Fibroblast of lung (primary cell): Measurements from ENCODE around the gene MKRN2. TPM values are rescaled to one million over a fixed set of nuclear protein-coding genes. Genes with fewer than 3 reads are reported as not detected.

Experiments
- DNase-seq, 2 donors: peaks; one replicate each; pipeline versions ENCODE4 v3.0.0 to v3.0.0-alpha.2; 2010; ENCODE audit warnings: low read depth in 2 of 2
- H2AFZ ChIP-seq: 2 replicates; pipeline ENCODE4 v1.5.1; 2012; ENCODE audit warnings: low read length, control low read depth, inconsistent platforms
- H3K27ac ChIP-seq: 2 replicates; pipeline ENCODE4 v1.5.1; 2011; ENCODE audit warnings: low read length, control low read depth; ENCODE audit not compliant: insufficient read depth
- H3K27me3 ChIP-seq: 2 replicates; pipeline ENCODE4 v1.5.1; 2011; ENCODE audit warnings: mild to moderate bottlenecking, low read length; ENCODE audit not compliant: control insufficient read depth, insufficient read depth
- H3K36me3 ChIP-seq: 2 replicates; pipeline ENCODE4 v1.5.1; 2011; ENCODE audit warnings: low read length; ENCODE audit not compliant: control insufficient read depth, insufficient read depth
- H3K4me1 ChIP-seq: 2 replicates; pipeline ENCODE4 v1.5.1; 2011; ENCODE audit warnings: low read length; ENCODE audit not compliant: control insufficient read depth, insufficient read depth; ENCODE audit errors: extremely low read depth
- H3K4me2 ChIP-seq: 2 replicates; pipeline ENCODE4 v1.5.1; 2011; ENCODE audit warnings: low read length, control low read depth; ENCODE audit not compliant: insufficient read depth; ENCODE audit errors: extremely low read depth
- H3K4me3 ChIP-seq, 4 experiments: fragments of 200-600 bp in 1 of 4; sonication (generic) in 1 of 4; replicated peaks in 1 of 4; 2 replicates each; pipeline ENCODE4 v1.5.1; 2011 to 2016; ENCODE audit warnings: low read length in 4 of 4, low read depth in 3 of 4, mild to moderate bottlenecking in 3 of 4, control low read depth in 2 of 4, inconsistent platforms in 1 of 4, mixed read lengths in 1 of 4; ENCODE audit not compliant: insufficient read depth in 1 of 4; ENCODE audit errors: control extremely low read depth in 1 of 4
- H3K79me2 ChIP-seq: 2 replicates; pipeline ENCODE4 v1.5.1; 2012; ENCODE audit warnings: mild to moderate bottlenecking, low read length, inconsistent platforms; ENCODE audit not compliant: control insufficient read depth, insufficient read depth
- H3K9ac ChIP-seq: 2 replicates; pipeline ENCODE4 v1.5.1; 2011; ENCODE audit warnings: mild to moderate bottlenecking, low read length, control low read depth; ENCODE audit not compliant: insufficient read depth
- H3K9me3 ChIP-seq: 2 replicates; pipeline ENCODE4 v1.5.1; 2012; ENCODE audit warnings: low read depth, low read length; ENCODE audit not compliant: control insufficient read depth, insufficient read depth
- H4K20me1 ChIP-seq: 2 replicates; pipeline ENCODE4 v1.5.1; 2011; ENCODE audit warnings: low read length; ENCODE audit not compliant: control insufficient read depth, insufficient read depth; ENCODE audit errors: extremely low read depth
- EZH2 ChIP-seq: IDR thresholded peaks from 2 replicates; pipeline ENCODE4 v1.5.1; 2012; ENCODE audit warnings: low read length, control low read depth, mild to moderate bottlenecking; ENCODE audit errors: missing control alignments
- polyA plus RNA-seq, 2 donors: library from polyadenylated mRNA; depleted of rRNA in 1 of 2; stranded (reverse) in 1 of 2; unstranded in 1 of 2; fragments of >200 nt; gene quantifications; 2 replicates each; pipeline ENCODE4 v1.2.1, GENCODE V29; 2011 to 2012; ENCODE audit warnings: missing spikeins in 1 of 2
- total RNA-seq: library from RNA; depleted of rRNA; stranded (reverse); fragments of >200 nt; gene quantifications from 2 replicates; pipeline ENCODE4 v1.2.1, GENCODE V29; 2014
- TF ChIP-seq, protein P1 (sequence below), 2 donors: IDR thresholded peaks in 1 of 2; conservative IDR thresholded peaks in 1 of 2; 1 replicate in 1 of 2; 2 replicates in 1 of 2; pipeline ENCODE4 v1.5.1; 2011 to 2012; ENCODE audit warnings: low read length in 2 of 2, control low read depth in 1 of 2, inconsistent platforms in 1 of 2, low read depth in 1 of 2, mild to moderate bottlenecking in 1 of 2

The MKRN2 gene
- total and polyA plus RNA-seq, 2 donors (not counting 1 experiment from before 2014, with no cell fraction given) = 37.7 to 48.1 TPM

DNA sequence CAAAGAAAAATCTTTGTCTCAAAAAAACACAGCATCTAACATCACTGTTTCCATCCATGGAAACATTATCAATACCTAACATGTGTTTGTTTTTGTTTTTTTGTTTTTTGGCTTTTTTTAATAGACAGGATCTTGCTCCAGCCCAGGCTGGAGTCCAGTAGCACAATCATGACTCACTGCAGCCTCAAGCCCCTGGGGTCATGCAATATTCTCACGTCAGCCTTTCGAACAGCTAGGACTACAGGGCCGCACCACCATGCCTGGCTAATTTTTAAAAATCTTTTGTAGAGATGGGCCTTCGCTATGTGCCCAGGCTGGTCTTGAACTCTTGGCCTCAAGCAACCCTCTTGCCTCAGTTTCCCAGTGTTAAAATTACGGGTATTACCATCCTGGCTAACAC, 54.2 kb downstream of the MKRN2 start:
- Histone ChIP-seq H3K79me2 (peaks cover 43% of the 10 kb centered on the region), H2AFZ (no peak overlapping the region), H4K20me1 (no peaks in the 10 kb centered on the region), H3K4me1 (peaks cover 4% of the 10 kb centered on the region), H3K4me2 (no peak overlapping the region), H3K4me3 (no peak overlapping the region), H3K27me3 (no peaks in the 10 kb centered on the region), H3K36me3 (peaks cover 9% of the 10 kb centered on the region), H3K9me3 (no peaks in the 10 kb centered on the region), H3K9ac (no peak overlapping the region), H3K27ac (no peak overlapping the region)
- DNase-seq = no peak
- TF ChIP-seq, protein P1, sequence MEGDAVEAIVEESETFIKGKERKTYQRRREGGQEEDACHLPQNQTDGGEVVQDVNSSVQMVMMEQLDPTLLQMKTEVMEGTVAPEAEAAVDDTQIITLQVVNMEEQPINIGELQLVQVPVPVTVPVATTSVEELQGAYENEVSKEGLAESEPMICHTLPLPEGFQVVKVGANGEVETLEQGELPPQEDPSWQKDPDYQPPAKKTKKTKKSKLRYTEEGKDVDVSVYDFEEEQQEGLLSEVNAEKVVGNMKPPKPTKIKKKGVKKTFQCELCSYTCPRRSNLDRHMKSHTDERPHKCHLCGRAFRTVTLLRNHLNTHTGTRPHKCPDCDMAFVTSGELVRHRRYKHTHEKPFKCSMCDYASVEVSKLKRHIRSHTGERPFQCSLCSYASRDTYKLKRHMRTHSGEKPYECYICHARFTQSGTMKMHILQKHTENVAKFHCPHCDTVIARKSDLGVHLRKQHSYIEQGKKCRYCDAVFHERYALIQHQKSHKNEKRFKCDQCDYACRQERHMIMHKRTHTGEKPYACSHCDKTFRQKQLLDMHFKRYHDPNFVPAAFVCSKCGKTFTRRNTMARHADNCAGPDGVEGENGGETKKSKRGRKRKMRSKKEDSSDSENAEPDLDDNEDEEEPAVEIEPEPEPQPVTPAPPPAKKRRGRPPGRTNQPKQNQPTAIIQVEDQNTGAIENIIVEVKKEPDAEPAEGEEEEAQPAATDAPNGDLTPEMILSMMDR (conservative IDR thresholded peaks at IDR 0.05 in 1 of 2, IDR thresholded peaks at IDR 0.05 in 1 of 2; ENCODE audit: low read depth in 1 of 2, low read length in 2 of 2) = no peak
- TF ChIP-seq EZH2 = no peak

DNA sequence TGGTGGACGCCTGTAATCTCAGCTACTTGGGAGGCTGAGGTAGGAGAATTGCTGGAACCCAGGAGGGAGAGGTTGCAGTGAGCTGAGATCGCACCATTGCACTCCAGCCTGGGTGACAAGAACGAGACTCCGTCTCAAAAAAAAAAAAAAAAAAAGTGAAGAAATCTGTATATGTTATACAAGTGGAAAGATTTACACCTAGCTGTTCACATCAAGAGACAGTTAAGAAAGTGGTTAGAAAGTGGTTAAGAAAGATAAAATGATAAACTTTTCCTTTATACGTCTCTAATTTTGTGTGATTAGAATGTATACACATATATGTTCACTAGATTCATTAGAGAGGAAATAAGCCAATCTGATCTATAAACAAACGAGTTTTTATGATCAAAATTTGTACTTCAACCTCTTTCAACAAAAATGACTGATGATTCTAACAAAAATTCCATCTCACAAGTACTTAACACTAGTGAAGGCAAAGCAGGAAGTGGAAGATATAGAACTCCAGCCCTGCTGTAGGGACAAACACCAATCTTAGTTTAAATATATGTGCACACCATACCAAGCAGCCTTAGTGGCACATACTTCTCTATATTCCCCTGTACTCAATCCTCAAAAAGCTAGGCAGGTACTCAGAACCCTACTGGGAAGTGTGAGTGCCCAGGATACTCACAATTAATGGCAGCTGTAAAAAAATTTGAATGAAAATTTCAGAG, 55.8 kb downstream of the MKRN2 start:
- Histone ChIP-seq H3K36me3 (peaks cover 8% of the 10 kb centered on the region), H4K20me1 (no peaks in the 10 kb centered on the region), H2AFZ (no peak overlapping the region)

DNA sequence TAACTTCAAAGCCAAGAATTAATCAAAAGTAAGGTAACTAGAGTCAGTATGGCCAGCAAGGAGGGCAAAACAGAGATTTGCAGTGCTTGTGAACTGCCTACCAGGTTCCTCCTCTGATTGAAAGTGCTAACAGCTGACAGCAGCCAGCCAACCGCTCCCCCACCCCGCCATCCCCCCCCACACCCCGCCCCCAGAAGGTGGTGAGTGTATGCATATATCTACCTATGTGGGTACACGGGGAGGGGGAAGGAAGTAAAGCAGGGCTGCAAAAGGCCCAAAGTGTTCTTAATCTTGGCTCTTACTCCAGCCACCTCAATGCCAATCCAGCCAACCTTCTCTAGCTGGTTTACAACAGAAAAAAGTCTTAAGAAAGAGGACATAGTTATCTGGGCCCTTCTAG, 56.4 kb downstream of the MKRN2 start:
- TF ChIP-seq, protein P1 (conservative IDR thresholded peaks at IDR 0.05 in 1 of 2, IDR thresholded peaks at IDR 0.05 in 1 of 2; ENCODE audit: low read depth in 1 of 2, low read length in 2 of 2) = no peak
- TF ChIP-seq EZH2 = no peak
- DNase-seq = no peak
- Histone ChIP-seq H3K27me3 (no peaks in the 10 kb centered on the region), H3K4me3 (no peak overlapping the region), H3K4me2 (no peak overlapping the region), H2AFZ (no peak overlapping the region), H4K20me1 (no peaks in the 10 kb centered on the region), H3K79me2 (peaks cover 48% of the 10 kb centered on the region), H3K36me3 (peaks cover 8% of the 10 kb centered on the region), H3K9ac (no peak overlapping the region), H3K27ac (no peak overlapping the region), H3K9me3 (no peaks in the 10 kb centered on the region), H3K4me1 (peaks cover 4% of the 10 kb centered on the region)

More for the DNA sequence above, 55.8 kb downstream of the MKRN2 start:
- no peak for DNase-seq
- no peaks in the 10 kb centered on the region for H3K27me3 ChIP-seq
- peaks cover 46% of the 10 kb centered on the region for H3K79me2 ChIP-seq
- TF ChIP-seq, protein P1 (conservative IDR thresholded peaks at IDR 0.05 in 1 of 2, IDR thresholded peaks at IDR 0.05 in 1 of 2; ENCODE audit: low read depth in 1 of 2, low read length in 2 of 2) = no peak
- no peak for TF ChIP-seq EZH2
- H3K4me1 ChIP-seq = peaks cover 4% of the 10 kb centered on the region
- H3K4me3 ChIP-seq = no peak overlapping the region
- no peak overlapping the region for H3K4me2 ChIP-seq
- H3K9ac ChIP-seq = no peak overlapping the region
- no peaks in the 10 kb centered on the region for H3K9me3 ChIP-seq
- no peak overlapping the region for H3K27ac ChIP-seq
